HG02970 (cell line): ENCODE data around the gene SEMA4F.

ENCODE experiments used
- ATAC-seq: cut with Tn5 transposase; IDR thresholded peaks from one replicate; pipeline ENCODE4 v1.9.1; 2021; ENCODE audit warnings: mild to moderate bottlenecking, moderate library complexity, moderate number of reproducible peaks; ENCODE audit not compliant: unreplicated experiment, low FRiP score

SEMA4F gene

GRCh38 chr2:74655579-74655978, 1.5 kb downstream of the SEMA4F start:
- ATAC-seq: no peak

DNA sequence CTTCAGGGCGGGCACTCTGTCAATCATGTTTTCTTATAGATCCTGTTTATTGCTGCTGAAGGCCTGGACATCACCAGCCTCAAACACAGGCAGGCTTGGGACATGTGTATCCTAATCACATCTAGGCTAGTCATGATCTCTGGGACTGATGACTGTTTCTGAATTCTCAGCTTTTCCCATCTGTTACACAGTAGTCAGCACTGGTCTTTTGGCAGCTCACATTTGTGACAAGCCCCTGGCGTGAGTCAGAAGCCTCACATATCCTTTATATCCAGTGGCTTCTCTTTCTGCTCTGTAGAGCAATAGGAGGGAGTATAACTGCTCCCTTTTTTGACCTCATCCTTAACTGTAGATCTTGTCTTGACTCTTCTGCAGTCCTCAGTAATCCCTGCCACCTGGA, 4.5 kb downstream of the SEMA4F start:
- no peak for ATAC-seq

DNA sequence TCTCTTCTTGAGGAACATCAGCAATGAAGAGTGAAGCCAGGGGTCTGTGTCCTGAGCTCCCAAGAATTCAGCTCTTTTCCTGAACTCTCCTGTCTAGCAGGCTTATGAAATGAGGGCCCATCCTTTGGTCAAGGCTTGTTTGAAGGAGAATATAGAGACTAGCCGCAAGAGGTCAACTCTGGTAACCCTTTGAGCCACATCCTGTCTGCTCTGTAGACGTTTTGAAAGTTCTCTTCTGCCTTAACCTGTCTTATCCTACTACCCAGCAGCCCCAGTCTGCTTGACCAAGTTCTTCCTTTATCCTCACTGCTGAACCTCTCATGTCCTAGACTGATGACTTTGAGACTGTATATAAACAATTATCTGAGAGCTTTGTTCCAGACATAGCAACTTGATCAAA, 5.4 kb downstream of the SEMA4F start:
- ATAC-seq: no peak

GRCh38 chr2:74668087-74668486, 14.0 kb downstream of the SEMA4F start:
- ATAC-seq: no peak

DNA sequence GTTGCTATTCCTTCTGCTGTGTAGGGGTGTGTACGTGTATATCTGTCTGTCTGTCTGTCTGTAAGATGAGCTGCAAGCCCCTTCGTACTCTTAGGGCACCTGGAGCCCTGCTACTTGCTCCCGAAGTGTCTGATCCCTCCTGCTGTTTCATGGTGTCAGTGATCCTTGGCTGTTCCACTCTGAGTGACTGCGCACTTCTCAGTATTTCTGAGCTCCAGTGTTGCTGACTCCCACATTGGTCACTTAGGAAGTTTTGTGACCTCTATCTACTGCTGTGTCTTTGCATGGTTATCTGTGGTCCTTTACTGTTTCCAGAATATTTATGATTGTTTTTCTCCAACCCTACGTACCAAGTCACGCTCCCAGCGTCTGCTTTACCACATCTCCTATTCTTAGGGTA, 16.2 kb downstream of the SEMA4F start:
- no peak for ATAC-seq

DNA sequence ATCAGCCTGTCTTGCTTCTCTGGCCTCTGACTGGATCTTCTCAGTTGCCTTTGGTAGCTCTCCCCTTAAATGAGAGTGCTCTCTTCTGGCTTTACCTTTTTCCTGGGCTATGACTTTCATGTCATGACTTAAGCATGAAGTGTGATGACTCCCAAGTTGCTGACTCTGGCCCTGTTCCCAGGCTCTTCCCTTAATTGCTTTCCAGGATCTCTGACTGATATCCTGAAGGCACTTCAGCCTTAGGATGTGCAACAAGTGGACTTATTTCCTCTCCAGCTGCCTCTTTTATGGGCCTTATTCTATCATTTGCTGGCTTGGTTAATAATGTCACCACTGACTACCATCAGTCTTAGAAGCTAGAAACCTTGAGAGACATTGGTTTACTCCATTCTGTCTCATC, 17.4 kb downstream of the SEMA4F start:
- no peak for ATAC-seq

DNA sequence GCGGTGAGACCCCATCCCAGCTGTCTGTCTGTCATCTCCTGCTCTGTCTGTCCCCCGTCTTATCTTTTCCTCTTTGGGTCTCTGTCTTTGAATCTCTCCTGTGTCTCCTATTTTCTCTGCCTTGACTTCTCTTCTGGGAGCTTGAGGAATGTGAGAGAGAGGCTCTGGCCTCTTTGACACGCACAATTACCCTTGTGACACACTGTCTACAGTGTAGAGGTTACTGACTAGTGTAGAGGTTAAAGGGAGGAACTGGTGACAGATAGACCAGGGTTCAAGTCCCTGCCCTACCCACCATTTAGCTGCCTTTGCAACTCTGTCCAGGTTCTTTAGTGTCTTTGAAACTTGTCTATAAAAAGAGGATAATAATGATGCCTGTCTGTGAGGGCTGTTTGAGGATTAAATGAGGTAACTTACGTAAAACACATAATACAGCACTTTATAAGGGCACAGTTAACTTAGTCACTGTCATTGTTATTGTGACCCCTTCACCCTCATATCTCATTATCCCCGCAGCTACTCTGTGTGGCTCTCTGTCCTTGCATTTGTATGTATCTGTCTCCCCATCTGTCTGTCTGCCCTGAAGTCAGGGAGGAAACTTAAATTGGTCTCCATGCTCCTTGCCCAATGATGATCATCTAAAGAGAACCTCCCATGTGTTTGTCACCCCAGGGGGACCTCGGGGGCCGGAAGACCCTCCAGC, 19.9 kb downstream of the SEMA4F start:
- no peak for ATAC-seq

- no peak for ATAC-seq
Observed at GRCh38 chr2:74675090-74675489, 21.0 kb downstream of the SEMA4F start.

DNA sequence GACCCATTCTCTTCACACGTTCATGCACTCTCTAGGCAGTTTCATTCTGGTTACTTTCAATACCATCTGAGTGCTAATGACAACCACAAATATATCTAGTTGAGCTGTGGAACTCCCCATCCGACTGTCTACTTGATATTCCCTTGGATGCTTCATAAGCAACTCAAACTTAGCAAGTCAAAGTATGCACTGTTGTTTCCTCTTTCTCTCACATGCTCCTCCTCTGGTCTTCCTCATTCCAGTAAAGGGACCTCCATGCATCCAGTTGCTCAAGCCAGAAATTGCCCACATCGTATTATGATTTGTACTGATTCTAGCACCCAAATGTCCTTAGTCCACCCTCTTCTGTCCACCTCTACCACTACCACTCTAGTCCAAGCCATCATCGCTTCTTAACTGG, 22.3 kb downstream of the SEMA4F start:
- no peak for ATAC-seq

GRCh38 chr2:74679615-74680014, 25.6 kb downstream of the SEMA4F start:
- no peak for ATAC-seq

DNA sequence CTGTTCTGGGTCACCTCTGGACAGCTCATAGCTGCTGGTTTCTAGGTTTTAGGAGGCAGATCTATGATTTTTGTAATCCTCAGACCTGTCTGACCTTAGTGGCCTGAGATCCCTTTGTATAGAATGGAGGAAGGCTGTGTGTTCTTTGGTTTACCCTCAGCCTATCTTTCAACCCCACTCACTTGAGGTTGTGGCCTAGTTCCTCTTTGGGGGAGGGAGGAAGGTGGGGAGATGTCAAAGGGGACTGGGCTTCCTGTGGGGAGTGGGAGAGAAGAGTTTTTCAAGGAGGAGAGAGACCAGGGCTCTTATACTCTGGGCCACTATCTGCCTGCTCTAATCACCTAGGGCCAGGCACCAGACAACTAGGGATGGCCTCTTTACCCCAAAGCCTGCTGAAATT, 28.5 kb downstream of the SEMA4F start:
- no peak for ATAC-seq

DNA sequence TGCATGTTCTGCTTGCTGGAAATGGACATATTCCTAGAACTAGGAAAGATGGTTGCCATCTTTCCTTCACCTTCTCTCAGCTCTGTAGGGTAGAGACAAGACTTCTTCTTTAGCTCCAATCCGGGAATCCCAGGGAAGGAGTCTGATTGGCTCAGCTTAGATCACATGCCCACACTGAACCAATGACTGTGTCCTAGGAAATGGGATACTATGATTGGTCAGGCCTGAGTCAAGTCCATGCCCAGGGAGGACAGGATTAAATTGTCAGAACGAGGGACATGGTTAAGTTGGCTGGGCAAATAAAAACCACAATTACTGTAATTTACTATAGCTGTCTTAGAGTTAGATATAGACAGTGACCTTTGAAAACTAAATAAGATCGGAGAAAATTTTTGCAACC, 31.4 kb downstream of the SEMA4F start:
- no peak for ATAC-seq

DNA sequence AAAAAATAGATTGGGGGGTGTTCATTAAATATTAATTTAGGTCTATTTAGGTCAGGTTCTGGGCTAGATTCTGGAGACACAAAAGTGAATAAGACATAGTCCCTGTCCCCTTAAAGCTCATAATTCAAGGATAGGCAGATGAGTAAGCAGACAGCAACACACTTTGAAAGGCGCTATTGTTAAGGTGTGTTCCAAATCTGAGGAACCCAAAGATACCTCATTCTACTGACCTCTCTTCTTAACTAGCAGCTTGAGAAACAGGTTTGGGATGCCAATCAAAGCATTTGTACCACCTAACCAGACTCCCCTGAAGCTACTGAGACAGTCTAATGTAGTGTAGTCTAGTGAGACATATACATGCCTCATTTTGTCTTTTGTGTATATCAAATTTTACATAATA, 34.8 kb downstream of the SEMA4F start:
- ATAC-seq: no peak

GRCh38 chr2:74689671-74690070, 35.6 kb downstream of the SEMA4F start:
- no peak for ATAC-seq

DNA sequence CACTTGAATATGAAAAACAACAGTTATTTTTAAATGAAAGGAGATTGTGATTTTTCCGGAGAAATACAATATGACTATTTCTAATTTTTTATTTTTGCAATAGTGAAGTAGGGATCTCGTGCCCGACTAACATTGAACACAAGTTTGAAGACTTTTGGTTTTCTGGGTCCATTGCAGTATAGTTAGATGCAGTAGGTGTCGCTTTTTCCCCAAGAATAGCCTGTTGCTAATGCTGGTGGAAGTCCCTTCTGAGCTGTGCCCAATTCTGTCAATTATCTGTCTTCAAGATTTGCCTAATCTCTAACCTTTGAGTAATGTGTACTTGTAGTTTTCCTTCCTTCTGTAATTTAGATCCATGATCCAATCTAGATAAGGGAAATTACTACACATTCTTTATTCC, 36.5 kb downstream of the SEMA4F start:
- no peak for ATAC-seq

GRCh38 chr2:74691929-74692328, 37.9 kb downstream of the SEMA4F start:
- ATAC-seq: no peak

GRCh38 chr2:74693213-74693612, 39.2 kb downstream of the SEMA4F start:
- no peak for ATAC-seq

GRCh38 chr2:74693668-74694067, 39.6 kb downstream of the SEMA4F start:
- ATAC-seq: no peak

- ATAC-seq: no peak
Observed at GRCh38 chr2:74694281-74694680, 40.2 kb downstream of the SEMA4F start.

DNA sequence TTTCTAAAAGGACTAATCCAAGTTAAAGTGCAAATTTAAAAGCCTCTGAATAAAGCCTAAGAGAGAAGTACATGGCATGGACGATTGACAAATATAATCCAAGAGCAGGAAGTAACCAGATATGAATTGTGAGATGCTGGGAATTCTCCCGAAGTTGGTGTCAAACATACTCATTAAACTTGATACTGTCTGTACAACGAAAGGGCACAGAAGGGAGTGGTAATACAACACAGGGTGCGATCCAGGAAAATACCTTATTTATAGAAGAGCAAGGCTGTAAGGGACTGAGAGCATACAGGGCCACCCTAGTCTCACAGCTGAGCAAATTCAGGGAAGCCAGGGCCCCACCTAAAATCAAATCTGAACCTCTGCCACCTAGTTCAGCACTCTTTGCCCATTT, 41.6 kb downstream of the SEMA4F start:
- ATAC-seq: no peak

GRCh38 chr2:74696829-74697228, 42.8 kb downstream of the SEMA4F start:
- no peak for ATAC-seq

DNA sequence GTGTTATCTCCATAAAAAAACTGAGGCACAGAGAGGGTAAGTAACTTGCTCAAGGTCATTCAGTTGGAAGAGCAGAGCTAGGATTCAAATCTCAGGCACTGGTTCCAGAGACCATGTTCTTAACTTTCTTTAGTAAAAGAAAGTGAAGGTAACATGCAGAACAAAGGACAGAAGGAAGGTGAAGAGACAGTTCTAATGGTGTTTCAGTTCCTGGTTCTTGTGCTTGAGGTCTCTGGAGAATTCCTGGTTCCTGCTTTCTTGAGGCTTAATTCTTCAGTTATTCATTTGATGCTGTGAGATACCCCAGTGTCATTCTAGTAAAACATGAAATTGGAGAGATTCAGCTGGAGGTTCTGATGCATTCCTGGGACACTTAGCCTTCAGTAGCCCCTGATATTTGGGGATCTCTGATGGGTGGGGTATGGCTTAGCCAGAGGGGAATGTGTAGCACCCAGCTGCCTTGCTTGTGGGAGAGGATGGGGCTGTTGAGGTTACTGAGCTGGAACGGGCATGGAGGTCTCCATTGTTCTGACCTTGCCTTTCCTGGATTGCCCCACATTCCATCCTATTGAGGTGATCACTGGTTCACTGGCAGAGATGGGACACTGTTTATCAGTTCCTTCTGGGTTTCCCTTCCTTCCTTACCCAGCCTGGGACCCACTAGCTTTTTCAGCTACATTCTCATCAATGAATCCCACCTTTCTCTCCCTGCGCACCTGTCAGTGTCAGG, 46.8 kb downstream of the SEMA4F start:
- ATAC-seq: no peak
